ENCODE data around the gene TM4SF4.

GRCh38 chr3:149432149-149432548 lies 42.3 kb upstream of the TM4SF4 start:
- TF ChIP-seq, protein P1, sequence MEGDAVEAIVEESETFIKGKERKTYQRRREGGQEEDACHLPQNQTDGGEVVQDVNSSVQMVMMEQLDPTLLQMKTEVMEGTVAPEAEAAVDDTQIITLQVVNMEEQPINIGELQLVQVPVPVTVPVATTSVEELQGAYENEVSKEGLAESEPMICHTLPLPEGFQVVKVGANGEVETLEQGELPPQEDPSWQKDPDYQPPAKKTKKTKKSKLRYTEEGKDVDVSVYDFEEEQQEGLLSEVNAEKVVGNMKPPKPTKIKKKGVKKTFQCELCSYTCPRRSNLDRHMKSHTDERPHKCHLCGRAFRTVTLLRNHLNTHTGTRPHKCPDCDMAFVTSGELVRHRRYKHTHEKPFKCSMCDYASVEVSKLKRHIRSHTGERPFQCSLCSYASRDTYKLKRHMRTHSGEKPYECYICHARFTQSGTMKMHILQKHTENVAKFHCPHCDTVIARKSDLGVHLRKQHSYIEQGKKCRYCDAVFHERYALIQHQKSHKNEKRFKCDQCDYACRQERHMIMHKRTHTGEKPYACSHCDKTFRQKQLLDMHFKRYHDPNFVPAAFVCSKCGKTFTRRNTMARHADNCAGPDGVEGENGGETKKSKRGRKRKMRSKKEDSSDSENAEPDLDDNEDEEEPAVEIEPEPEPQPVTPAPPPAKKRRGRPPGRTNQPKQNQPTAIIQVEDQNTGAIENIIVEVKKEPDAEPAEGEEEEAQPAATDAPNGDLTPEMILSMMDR (IDR thresholded peaks at IDR 0.05): no peak
- TF ChIP-seq POLR2A (IDR thresholded peaks at IDR 0.05): no peak
